ENCODE measurements around the gene FOXM1.

DNA sequence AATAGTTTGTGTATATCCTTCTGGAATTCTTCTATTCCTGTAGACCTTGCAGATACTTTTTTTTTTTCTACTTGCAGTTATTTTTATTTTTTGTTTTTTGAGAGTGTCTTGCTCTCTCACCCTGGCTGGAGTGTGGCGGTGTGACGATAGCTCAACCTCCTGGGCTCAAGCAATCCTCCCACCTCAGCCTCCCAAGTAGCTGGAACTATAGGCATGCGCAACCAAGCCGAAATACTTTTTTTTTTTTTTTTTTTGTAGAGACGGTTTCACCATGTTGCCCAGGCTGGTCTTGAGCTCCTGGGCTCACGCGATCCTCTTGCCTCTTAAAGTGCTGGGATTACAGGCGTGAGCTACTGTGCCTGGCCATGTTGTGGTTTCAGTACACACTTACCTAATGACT, 23.7 kb upstream of the FOXM1 start:
- no peak for TF ChIP-seq CTCF (IDR thresholded peaks at IDR 0.05; ENCODE audit: borderline replicate concordance, extremely low read depth, low read length, poor library complexity, severe bottlenecking)
- no peak for TF ChIP-seq EZH2 (IDR thresholded peaks at IDR 0.05; ENCODE audit: borderline replicate concordance, low read depth, low read length, severe bottlenecking)
